Endothelial cell (in vitro differentiated cells): Measurements from ENCODE around the gene ZRANB3. TPM values are rescaled to one million over a fixed set of nuclear protein-coding genes. Genes with fewer than 3 reads are reported as not detected.

Experiments used
- DNase-seq: peaks from one replicate; pipeline ENCODE4 v3.0.0; 2021; ENCODE audit warnings: low spot score
- H3K27ac Mint-ChIP-seq: one replicate; pipeline ENCODE4 v1.8.0; 2021; ENCODE audit warnings: mixed read lengths, inconsistent platforms; ENCODE audit not compliant: unreplicated experiment
- H3K27me3 Mint-ChIP-seq: one replicate; pipeline ENCODE4 v1.8.0; 2021; ENCODE audit warnings: mild to moderate bottlenecking, moderate library complexity, mixed read lengths, inconsistent platforms; ENCODE audit not compliant: unreplicated experiment
- H3K36me3 Mint-ChIP-seq: one replicate; pipeline ENCODE4 v1.8.0; 2021; ENCODE audit warnings: mild to moderate bottlenecking, low read depth, mixed read lengths, inconsistent platforms; ENCODE audit not compliant: unreplicated experiment
- H3K4me1 Mint-ChIP-seq: one replicate; pipeline ENCODE4 v1.8.0; 2021; ENCODE audit warnings: mild to moderate bottlenecking, mixed read lengths, inconsistent platforms; ENCODE audit not compliant: unreplicated experiment
- H3K4me3 Mint-ChIP-seq: one replicate; pipeline ENCODE4 v1.8.0; 2021; ENCODE audit warnings: mild to moderate bottlenecking, mixed read lengths, inconsistent platforms; ENCODE audit not compliant: unreplicated experiment
- H3K9me3 Mint-ChIP-seq: one replicate; pipeline ENCODE4 v1.8.0; 2021; ENCODE audit warnings: mixed read lengths, inconsistent platforms; ENCODE audit not compliant: unreplicated experiment
- total RNA-seq: library from RNA; stranded (reverse); fragmentation: NEBNext Ultra II Directional; extraction: Animal tissue kit (Norgen Biotek cat#: 25700); gene quantifications from one replicate; pipeline ENCODE4 v1.2.1, GENCODE V29; 2021; ENCODE audit not compliant: unreplicated experiment
- TF ChIP-seq, protein P1 (sequence below): fragments of 200-600 bp; sonication (generic); IDR thresholded peaks from one replicate; pipeline ENCODE4 v1.5.0; 2021; ENCODE audit warnings: antibody characterized with exemption; ENCODE audit not compliant: unreplicated experiment

ZRANB3 gene
- total RNA-seq, 1 donor from 2014 or later: 9.4 TPM

DNA sequence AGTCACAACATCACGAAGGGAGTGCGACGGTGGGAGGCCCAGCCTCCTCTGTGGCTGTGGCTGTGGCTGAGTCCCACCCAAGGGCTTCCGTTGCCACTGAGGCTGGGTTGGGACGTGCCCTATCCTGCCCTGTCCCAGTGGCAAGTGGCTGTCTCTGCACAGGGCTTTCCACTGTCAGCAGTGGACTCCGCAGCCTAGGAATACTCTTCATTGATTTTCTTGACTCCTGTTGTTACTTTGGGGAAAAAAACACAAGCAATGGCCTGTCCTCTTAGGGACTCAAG lies 356.3 kb downstream of the ZRANB3 start:
- peaks cover 8% of the 10 kb centered on the region for H3K9me3 Mint-ChIP-seq
- no peak for DNase-seq
- H3K4me1 Mint-ChIP-seq: no peaks in the 10 kb centered on the region
- peaks cover 53% of the 10 kb centered on the region for H3K36me3 Mint-ChIP-seq
- H3K27ac Mint-ChIP-seq: no peak overlapping the region
- TF ChIP-seq, protein P1, sequence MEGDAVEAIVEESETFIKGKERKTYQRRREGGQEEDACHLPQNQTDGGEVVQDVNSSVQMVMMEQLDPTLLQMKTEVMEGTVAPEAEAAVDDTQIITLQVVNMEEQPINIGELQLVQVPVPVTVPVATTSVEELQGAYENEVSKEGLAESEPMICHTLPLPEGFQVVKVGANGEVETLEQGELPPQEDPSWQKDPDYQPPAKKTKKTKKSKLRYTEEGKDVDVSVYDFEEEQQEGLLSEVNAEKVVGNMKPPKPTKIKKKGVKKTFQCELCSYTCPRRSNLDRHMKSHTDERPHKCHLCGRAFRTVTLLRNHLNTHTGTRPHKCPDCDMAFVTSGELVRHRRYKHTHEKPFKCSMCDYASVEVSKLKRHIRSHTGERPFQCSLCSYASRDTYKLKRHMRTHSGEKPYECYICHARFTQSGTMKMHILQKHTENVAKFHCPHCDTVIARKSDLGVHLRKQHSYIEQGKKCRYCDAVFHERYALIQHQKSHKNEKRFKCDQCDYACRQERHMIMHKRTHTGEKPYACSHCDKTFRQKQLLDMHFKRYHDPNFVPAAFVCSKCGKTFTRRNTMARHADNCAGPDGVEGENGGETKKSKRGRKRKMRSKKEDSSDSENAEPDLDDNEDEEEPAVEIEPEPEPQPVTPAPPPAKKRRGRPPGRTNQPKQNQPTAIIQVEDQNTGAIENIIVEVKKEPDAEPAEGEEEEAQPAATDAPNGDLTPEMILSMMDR: no peak
- no peak overlapping the region for H3K4me3 Mint-ChIP-seq
- peaks cover 4% of the 10 kb centered on the region for H3K27me3 Mint-ChIP-seq

DNA sequence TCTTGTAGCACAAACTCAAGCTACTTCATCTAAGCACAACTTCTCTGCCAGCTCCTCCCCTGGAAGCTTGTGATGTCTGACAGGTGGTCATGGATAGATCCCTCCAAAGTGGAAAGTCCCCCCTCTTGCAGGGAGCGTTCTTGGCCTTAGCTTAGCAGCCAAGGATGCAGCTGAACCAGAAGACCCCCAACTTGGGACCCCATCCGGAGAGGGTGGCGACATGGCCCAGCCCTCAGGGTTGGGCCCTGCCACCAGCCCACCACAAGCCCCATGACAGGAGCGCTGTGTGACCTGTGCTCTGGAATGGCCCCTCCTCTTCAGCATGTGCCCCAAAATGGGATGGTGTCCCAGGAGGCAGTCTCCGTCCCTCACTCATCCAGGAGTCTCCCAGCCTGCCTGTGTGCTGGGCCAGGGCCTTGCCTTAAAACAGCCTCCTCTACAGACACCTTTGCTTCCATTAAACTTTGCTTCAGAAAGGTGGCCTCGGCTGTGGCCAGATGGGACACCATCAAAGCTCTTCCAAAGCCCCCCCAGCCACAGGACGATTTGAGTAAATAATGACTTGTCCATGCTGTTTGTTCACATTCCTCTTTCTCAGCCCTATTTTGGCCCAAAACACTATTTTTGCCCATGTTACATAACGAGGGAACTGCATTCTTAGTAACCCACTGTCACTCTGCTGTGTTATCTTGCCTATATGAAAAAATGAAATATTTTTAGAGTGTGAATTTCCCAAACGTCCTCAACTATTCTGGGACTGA lies 356.8 kb downstream of the ZRANB3 start:
- no peaks in the 10 kb centered on the region for H3K4me1 Mint-ChIP-seq
- no peak for DNase-seq
- peak overlapping the region; percentile 5 for H3K4me3 Mint-ChIP-seq
- H3K27ac Mint-ChIP-seq: no peak overlapping the region
- H3K36me3 Mint-ChIP-seq: peaks cover 57% of the 10 kb centered on the region
- peaks cover 4% of the 10 kb centered on the region for H3K27me3 Mint-ChIP-seq
- TF ChIP-seq, protein P1: no peak
- H3K9me3 Mint-ChIP-seq: peaks cover 8% of the 10 kb centered on the region

DNA sequence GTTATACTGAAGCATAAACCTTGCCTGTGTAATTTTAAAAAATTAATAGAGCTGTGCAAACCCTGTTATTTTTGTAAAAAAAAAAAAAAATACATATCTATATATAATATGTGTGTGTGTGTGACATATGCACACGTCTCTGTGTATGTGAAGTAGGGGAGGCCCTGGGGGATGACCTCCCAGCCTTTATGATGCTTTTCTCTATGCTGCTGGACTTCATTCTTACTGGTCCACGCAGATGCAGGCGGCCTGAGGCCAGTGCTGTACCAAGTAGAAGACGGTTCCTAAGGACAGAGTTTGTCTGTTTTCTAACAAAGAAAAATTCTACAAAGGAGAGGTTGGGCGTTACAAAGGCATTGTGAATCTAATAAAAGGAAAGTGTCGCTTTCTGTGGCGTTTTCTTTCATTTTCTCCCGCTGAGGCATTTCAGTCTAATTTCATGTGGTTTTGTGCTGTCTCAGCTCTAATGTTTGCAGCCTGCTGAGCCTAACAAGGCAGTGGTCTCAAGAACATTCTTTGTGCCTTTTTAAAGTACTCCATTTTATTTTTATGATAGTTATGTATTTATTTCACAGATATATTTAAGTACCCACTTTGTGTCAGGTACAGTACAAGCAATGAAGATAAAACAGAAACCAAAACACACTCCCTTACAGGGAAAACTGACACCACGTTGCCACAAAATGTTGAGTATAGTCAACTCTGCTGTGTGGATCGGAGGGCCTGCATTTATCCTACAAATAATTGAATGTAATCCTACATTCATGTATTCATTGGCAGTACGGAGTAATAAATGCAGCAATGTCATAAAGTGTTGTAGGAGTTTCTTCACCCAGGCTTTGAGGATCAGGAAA lies 360.9 kb downstream of the ZRANB3 start:
- Mint-ChIP-seq H3K36me3 (peaks cover 54% of the 10 kb centered on the region), H3K27ac (no peak overlapping the region), H3K27me3 (peaks cover 1% of the 10 kb centered on the region), H3K4me3 (no peak overlapping the region), H3K4me1 (no peaks in the 10 kb centered on the region), H3K9me3 (no peaks in the 10 kb centered on the region)
- TF ChIP-seq, protein P1: no peak
- DNase-seq: no peak

DNA sequence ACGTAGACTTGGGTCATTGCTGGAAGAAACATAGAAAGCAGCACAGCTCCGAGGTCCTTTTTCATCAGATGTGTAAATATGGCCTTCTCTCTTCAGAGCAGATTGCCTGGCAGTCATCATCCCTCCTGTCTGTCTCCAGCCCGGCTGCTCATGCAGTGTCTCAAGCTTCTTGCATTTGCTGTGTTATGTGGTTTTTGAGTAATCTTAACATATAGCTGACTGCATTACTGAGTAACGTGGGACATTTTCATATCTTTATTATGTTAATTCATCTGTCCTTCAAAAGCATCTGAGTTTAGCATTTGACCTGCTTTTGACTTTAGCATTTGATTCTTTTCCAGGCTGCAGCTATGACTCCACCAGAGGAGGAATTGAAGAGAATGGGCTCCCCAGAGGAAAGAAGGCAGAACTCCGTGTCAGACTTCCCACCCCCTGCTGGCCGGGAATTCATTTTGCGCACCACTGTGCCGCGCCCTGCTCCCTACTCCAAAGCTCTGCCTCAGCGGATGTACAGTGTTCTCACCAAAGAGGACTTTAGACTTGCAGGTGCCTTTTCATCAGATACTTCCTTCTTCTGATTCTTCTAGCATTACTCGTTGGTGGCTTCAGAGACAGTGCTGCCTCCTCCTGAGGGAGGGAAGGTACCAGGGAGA lies 362.7 kb downstream of the ZRANB3 start:
- H3K9me3 Mint-ChIP-seq: no peaks in the 10 kb centered on the region

More for the DNA sequence above, 362.7 kb downstream of the ZRANB3 start:
- Mint-ChIP-seq H3K4me1 (no peaks in the 10 kb centered on the region), H3K4me3 (no peak overlapping the region), H3K27me3 (peaks cover 3% of the 10 kb centered on the region), H3K36me3 (peaks cover 51% of the 10 kb centered on the region), H3K27ac (no peak overlapping the region)
- TF ChIP-seq, protein P1: no peak
- DNase-seq: no peak
